GM19023 (cell line): ENCODE measurements around the gene ZNF614.
"Not testable (repeated sequence)": the region's sequence is repeated elsewhere in the genome, so short reads cannot be mapped to it uniquely, and the experiment has no call there.

Experiments
- ATAC-seq: cut with Tn5 transposase; IDR thresholded peaks from one replicate; pipeline ENCODE4 v1.9.1; 2021; ENCODE audit warnings: mild to moderate bottlenecking, moderate library complexity; ENCODE audit not compliant: unreplicated experiment

ZNF614 gene

GRCh38 chr19:51993422-51993821 lies 34.8 kb downstream of the ZNF614 start:
- ATAC-seq, result no peak

GRCh38 chr19:51986309-51987291 lies 41.6 kb downstream of the ZNF614 start, which contains the start of gene ZNF350:
Gene ZNF350 (minus strand): TSS chr19:51986840. CDS start chr19:51974360, 12,480 bp downstream.
- ATAC-seq, result no peak

- no peak for ATAC-seq
These were observed 44.8 kb downstream of the ZNF614 start for GRCh38 chr19:51983361-51983760.

- ATAC-seq, result not testable (repeated sequence)
These were observed 47.3 kb downstream of the ZNF614 start for GRCh38 chr19:51980926-51981325.

GRCh38 chr19:51980116-51980736 lies 48.0 kb downstream of the ZNF614 start:
- ATAC-seq, result no peak

- ATAC-seq, result no peak
These were observed 49.3 kb downstream of the ZNF614 start for GRCh38 chr19:51978882-51979281.

GRCh38 chr19:51977346-51977745 lies 50.8 kb downstream of the ZNF614 start:
- no peak for ATAC-seq

GRCh38 chr19:51976852-51977251 lies 51.3 kb downstream of the ZNF614 start:
- ATAC-seq, result no peak

GRCh38 chr19:51975787-51976186 lies 52.4 kb downstream of the ZNF614 start:
- ATAC-seq, result not testable (repeated sequence)

- ATAC-seq, result no peak
These were observed 56.6 kb downstream of the ZNF614 start for GRCh38 chr19:51971624-51972023.

- ATAC-seq, result no peak
These were observed 57.5 kb downstream of the ZNF614 start for GRCh38 chr19:51970718-51971117.

- no peak for ATAC-seq
These were observed 62.6 kb downstream of the ZNF614 start for GRCh38 chr19:51965583-51965982.
